HEK293T (cell line): ENCODE results near the gene STMP1.
"Not testable (repeated sequence)": the region's sequence is repeated elsewhere in the genome, so short reads cannot be mapped to it uniquely, and the experiment has no call there.

ENCODE experiments used
- CTCF ChIA-PET: fragments of 350-600 bp; formaldehyde crosslinking; extraction: SDS; loops from one replicate; lab custom pipeline; 2021; ENCODE audit warnings: antibody characterized with exemption, inconsistent platforms; lab: Yijun Ruan, JAX
- POLR2A ChIA-PET: fragments of 350-600 bp; formaldehyde crosslinking; extraction: SDS; loops from one replicate; lab custom pipeline; 2020; ENCODE audit warnings: antibody characterized with exemption, inconsistent platforms; lab: Yijun Ruan, JAX
- DNase-seq: peaks from one replicate; pipeline ENCODE4 v3.0.0; 2012; ENCODE audit warnings: mixed read lengths; ENCODE audit errors: extremely low spot score
- ARNT ChIP-seq: fragments of 450-650 bp; IDR thresholded peaks from 2 replicates; pipeline ENCODE4 v1.6.1; 2017; ENCODE audit warnings: mild to moderate bottlenecking
- BHLHE40 ChIP-seq: fragments of 450-650 bp; IDR thresholded peaks from 2 replicates; pipeline ENCODE4 v1.6.1; 2016; ENCODE audit warnings: mild to moderate bottlenecking, moderate library complexity, borderline replicate concordance
- CTBP1 ChIP-seq: fragments of 450-650 bp; IDR thresholded peaks from 2 replicates; pipeline ENCODE4 v1.6.1; 2016; ENCODE audit warnings: borderline replicate concordance
- ELF4 ChIP-seq: fragments of 450-650 bp; IDR thresholded peaks from 2 replicates; pipeline ENCODE4 v1.6.1; 2017; ENCODE audit warnings: antibody characterized with exemption
- FOXA1 ChIP-seq: fragments of 450-650 bp; IDR thresholded peaks from 2 replicates; pipeline ENCODE4 v1.6.1; 2016; ENCODE audit warnings: mild to moderate bottlenecking
- FOXK2 ChIP-seq: fragments of 450-650 bp; IDR thresholded peaks from 2 replicates; pipeline ENCODE4 v1.6.1; 2016; ENCODE audit warnings: mild to moderate bottlenecking
- FOXM1 ChIP-seq: fragments of 450-650 bp; IDR thresholded peaks from 2 replicates; pipeline ENCODE4 v1.6.1; 2017; ENCODE audit warnings: mild to moderate bottlenecking, borderline replicate concordance
- HDGF ChIP-seq: fragments of 450-650 bp; IDR thresholded peaks from 2 replicates; pipeline ENCODE4 v1.6.1; 2017; ENCODE audit warnings: antibody characterized with exemption, borderline replicate concordance
- L3MBTL2 ChIP-seq: fragments of 450-650 bp; conservative IDR thresholded peaks from 2 replicates; pipeline ENCODE4 v1.6.1; 2016; ENCODE audit warnings: mild to moderate bottlenecking
- LEF1 ChIP-seq: fragments of 450-650 bp; IDR thresholded peaks from 2 replicates; pipeline ENCODE4 v1.6.1; 2017; ENCODE audit warnings: mild to moderate bottlenecking, borderline replicate concordance
- NFRKB ChIP-seq: fragments of 450-650 bp; IDR thresholded peaks from 2 replicates; pipeline ENCODE4 v1.6.1; 2016; ENCODE audit warnings: mild to moderate bottlenecking, moderate library complexity
- SP1 ChIP-seq: fragments of 450-650 bp; IDR thresholded peaks from 2 replicates; pipeline ENCODE4 v1.6.1; 2017
- SUZ12 ChIP-seq: fragments of 450-650 bp; IDR thresholded peaks from 2 replicates; pipeline ENCODE4 v1.6.1; 2016; ENCODE audit warnings: mild to moderate bottlenecking
- TARDBP ChIP-seq: fragments of 450-650 bp; IDR thresholded peaks from 2 replicates; pipeline ENCODE4 v1.6.1; 2016
- ZNF384 ChIP-seq: fragments of 450-650 bp; IDR thresholded peaks from 2 replicates; pipeline ENCODE4 v1.6.1; 2016
- TF ChIP-seq, protein P1 (sequence below): fragments of 450-650 bp; IDR thresholded peaks from 2 replicates; pipeline ENCODE4 v1.6.1; 2016

STMP1 gene

DNA sequence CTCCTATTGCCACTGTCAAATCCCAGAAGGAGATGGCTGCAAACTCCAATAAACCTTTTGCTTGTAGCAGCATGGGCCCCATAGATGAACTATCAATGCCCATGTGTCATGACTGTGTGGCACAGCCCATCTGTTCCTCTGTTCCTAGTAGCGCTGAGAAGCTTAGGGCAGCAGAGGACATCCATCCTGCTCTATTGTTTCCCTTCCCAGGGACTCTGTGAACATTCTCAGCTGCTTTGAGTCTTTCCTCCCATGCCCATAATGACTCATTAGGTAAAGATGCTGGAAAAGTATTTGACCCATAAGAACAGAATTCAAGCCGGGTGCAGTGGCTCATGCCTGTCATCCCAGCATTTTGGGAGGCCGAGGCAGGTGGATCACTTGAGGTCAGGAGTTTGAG is 28.3 kb downstream of the STMP1 start:
- TF ChIP-seq ARNT = no peak
- TF ChIP-seq FOXM1 = no peak
- TF ChIP-seq CTBP1 = no peak
- no peak for TF ChIP-seq FOXA1
- no peak for TF ChIP-seq HDGF
- no peak for TF ChIP-seq NFRKB
- TF ChIP-seq, protein P1, sequence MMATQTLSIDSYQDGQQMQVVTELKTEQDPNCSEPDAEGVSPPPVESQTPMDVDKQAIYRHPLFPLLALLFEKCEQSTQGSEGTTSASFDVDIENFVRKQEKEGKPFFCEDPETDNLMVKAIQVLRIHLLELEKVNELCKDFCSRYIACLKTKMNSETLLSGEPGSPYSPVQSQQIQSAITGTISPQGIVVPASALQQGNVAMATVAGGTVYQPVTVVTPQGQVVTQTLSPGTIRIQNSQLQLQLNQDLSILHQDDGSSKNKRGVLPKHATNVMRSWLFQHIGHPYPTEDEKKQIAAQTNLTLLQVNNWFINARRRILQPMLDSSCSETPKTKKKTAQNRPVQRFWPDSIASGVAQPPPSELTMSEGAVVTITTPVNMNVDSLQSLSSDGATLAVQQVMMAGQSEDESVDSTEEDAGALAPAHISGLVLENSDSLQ = no peak
- no peak for TF ChIP-seq LEF1
- TF ChIP-seq L3MBTL2 = no peak
- TF ChIP-seq TARDBP = no peak
- TF ChIP-seq BHLHE40 = no peak
- no peak for TF ChIP-seq SP1
- no peak for TF ChIP-seq FOXK2
- TF ChIP-seq ELF4 = no peak
- POLR2A ChIA-PET = no interaction called here
- DNase-seq = no peak
- CTCF ChIA-PET = no interaction called here

DNA sequence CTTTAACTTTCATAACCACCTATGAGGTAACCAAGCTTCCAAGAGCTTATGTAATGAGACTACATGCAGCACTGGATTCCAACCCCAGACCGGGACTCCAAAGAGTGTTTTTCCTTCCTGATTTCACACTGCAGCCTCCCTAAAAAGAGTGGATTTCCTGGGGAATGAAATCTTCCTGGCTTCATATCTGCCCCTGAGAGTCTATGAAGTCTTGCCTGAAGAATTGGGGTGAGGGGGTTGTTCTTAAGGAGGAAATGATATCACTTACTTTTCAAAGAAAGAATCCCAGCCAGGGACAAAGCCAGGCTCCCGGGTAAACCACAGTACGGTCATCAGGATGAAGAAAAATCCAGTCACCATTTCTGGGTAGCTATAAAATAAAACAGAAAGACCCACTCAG is 29.7 kb downstream of the STMP1 start:
- POLR2A ChIA-PET = no interaction called here
- CTCF ChIA-PET = interaction anchor here (0.9 to 1.3 kb wide), 2 partner anchors 13 to 19 kb away, joined by 3 read pairs; no protein-coding TSS in a partner anchor
- TF ChIP-seq CTBP1 (no peak), FOXA1 (no peak), HDGF (no peak)
- DNase-seq = no peak

DNA sequence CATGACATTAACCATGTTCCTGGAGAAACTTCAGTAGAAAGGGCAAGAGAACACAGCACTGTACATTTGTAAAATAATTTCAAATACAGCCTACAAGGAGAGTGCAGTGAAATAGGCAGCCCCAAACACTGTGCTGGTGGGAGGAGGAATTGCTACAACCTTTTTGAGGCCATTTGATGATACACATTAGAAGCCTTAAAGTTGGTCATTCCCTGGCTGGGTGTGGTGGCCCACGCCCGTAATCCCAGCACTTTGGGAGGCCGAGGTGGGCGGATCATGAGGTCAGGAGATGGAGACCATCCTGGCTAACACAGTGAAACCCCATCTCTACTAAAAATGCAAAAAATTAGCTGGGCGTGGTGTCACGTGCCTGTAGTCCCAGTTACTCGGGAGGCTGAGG is 30.3 kb downstream of the STMP1 start:
- DNase-seq, POLR2A ChIA-PET, CTCF ChIA-PET: not testable (repeated sequence)

DNA sequence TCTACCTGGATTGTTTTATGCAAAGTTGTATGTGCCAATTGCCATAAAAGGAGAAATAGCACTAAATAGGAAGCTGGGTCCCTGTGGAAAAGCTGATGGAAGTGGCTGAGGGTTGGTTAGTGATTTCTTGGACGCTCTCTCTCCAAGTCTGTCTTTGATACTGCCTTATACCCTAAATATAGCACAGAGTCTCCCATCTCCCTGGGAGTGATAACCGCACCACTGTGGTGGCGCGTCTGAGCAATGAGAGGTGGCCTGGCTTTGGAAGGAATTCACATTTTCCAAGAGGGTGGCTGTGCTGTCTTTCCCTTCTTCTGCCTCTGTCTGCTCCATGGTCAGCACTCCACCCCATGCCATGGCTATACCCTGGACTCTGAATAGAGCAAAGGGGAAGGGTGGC is 31.2 kb downstream of the STMP1 start:
- ChIA-PET CTCF (no interaction called here), POLR2A (no interaction called here)
- no peak for DNase-seq
- TF ChIP-seq HDGF (no peak), L3MBTL2 (no peak), ARNT (no peak), SP1 (no peak), ZNF384 (no peak), BHLHE40 (no peak), TARDBP (no peak), NFRKB (no peak), LEF1 (no peak), FOXK2 (no peak), CTBP1 (no peak), SUZ12 (no peak)
- TF ChIP-seq, protein P1 = no peak

DNA sequence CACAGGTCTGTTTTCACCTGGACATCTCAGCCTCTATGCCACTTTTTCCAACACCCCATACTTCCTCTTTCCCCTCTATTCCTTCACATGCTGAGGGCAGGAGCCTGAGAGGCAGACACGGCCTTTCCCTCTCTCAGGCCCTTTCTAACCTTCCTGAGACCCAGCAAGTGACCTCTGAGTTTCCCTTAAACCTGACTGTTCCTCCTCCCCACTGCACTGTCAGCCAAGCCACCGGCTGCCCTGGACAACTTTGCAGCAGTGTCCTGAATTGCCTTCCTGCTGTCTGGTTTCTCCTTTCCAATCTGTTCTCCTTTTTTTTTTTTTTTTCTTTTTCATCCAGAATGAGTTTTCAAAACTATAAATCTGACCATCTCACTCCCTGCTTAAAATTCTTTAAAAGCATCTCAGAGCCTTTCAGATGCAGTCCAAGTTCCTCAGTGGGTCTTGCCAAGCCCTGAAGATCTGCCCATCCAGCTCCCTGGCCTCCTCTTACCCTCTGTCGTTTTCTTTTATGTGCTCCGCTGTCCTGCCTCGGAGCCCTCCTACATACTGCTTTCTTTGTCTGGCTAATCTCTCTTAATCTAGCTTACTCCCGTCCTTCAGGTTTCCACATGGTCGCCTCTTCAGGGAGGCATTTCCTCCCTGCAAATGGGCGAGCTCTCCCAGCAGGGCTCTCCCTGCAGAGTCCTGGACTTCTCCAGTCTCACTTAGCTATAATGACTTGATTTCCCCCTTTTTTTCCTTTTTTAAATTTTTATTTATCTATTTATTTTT is 35.1 kb downstream of the STMP1 start:
- ChIA-PET CTCF (interaction anchor here (1.1 kb wide), 1 partner anchor 416 kb away, joined by 4 read pairs; no protein-coding TSS in a partner anchor), POLR2A (interaction anchor here (0.5 kb wide), 1 partner anchor 14 kb away, joined by 4 read pairs; no protein-coding TSS in a partner anchor)
- no peak for TF ChIP-seq BHLHE40
- TF ChIP-seq L3MBTL2 = no peak
- TF ChIP-seq, protein P1 = no peak
- no peak for TF ChIP-seq CTBP1
- no peak for TF ChIP-seq SP1
- no peak for TF ChIP-seq NFRKB
- no peak for TF ChIP-seq FOXM1
- TF ChIP-seq LEF1 = no peak
- TF ChIP-seq ZNF384 = no peak
- DNase-seq = no peak

DNA sequence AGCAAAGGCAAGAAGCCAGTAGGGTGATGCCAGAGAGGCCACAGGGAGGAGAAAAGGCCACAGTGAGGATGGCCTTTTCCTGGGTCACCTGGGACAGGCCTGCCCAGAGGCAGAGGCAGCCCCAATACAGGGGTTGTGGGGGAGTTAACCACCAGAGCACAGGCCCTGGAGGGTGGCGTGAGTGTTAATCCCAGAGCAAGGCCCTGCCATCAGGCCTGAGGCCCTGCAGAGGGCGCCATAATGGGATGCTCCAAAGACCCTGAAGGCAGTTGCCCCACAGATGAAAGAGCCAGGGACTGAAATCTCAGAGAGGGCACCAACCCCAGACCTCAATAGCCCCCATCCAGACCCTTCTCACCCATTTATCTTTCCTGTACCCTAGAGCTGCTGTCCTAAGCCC is 41.8 kb downstream of the STMP1 start:
- ChIA-PET CTCF (interaction anchor here (0.6 to 2.1 kb wide), 11 partner anchors 9 to 68 kb away, joined by 3 to 13 read pairs (median 5); partner anchors contain the start of gene SLC13A4), POLR2A (interaction anchor here (1.0 kb wide), 1 partner anchor 42 kb away, joined by 9 read pairs; the partner anchor contains the start of gene STMP1)
- DNase-seq = peak; percentile 69
- no peak for TF ChIP-seq ZNF384
- no peak for TF ChIP-seq FOXA1
- no peak for TF ChIP-seq TARDBP
- no peak for TF ChIP-seq ELF4
- TF ChIP-seq, protein P1 = no peak
- no peak for TF ChIP-seq LEF1
- TF ChIP-seq SUZ12 = no peak
- TF ChIP-seq HDGF = no peak
- no peak for TF ChIP-seq CTBP1
- TF ChIP-seq NFRKB = no peak
- no peak for TF ChIP-seq FOXK2
- no peak for TF ChIP-seq BHLHE40
- no peak for TF ChIP-seq SP1
- no peak for TF ChIP-seq ARNT
- TF ChIP-seq L3MBTL2 = no peak
- no peak for TF ChIP-seq FOXM1
